NCI-H510A treated with DMSO at 0.1 percent for 48 hours (cell line): Measurements from ENCODE around the gene SYNJ2.

Experiments
- DNase-seq: peaks from one replicate; lab custom pipeline; 2025; lab: John Stamatoyannopoulos, UW

Gene SYNJ2

DNA sequence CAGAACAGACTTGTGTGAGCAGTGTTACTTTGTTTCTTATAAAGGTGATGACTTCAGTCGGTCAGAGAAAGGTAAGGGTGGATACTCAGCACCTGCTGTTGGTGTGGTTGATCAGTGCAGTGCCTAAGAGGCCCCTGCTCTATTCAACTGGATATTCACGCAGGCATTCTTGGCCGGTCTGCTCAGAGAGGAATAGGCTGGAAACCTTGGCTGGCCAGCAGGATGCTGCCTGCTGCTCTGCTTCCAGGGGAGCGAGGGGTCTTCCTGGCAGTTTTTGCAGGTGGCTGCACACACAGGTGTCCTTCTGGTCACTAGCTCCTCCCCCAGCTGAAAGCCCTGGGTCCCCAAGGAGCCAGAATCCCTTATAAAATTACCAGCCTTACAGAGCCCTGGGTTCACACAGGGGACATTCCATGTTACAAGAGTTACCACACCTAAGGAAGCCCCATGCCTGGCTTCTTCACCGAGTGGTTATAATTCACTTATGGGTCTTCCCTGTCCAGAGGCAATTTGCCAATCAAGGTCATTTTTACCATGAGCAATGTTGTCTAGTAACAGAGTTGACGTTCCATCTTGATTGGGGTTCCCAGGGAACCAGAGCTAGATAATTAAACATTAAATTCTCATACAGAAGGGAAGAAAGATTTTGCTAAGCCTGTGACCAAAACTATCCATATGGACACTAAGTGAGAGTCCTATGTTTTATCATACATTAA is 16.4 kb downstream of the SYNJ2 start:
- peak; percentile 17 for DNase-seq

DNA sequence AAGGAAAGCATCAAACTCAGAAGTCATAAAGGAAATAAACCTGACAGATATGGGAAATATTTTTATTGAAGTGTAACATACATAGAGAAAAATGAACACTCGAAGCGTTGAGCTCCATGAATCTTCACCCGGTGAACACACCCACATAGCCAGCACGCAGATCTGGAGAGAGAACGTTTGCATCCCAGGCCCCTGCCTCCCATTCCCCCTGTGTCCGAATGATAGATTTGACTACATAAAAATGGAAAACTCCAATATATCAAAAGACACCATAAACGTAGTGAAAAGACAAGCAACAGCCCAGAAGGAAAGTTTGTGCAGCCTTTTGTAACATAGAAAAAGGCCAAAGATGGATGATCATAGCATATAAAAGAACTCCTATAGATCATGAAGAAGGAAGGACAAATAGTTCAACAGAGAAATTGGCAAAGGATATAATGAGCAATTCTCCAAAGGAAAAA is 17.1 kb downstream of the SYNJ2 start:
- DNase-seq = no peak

DNA sequence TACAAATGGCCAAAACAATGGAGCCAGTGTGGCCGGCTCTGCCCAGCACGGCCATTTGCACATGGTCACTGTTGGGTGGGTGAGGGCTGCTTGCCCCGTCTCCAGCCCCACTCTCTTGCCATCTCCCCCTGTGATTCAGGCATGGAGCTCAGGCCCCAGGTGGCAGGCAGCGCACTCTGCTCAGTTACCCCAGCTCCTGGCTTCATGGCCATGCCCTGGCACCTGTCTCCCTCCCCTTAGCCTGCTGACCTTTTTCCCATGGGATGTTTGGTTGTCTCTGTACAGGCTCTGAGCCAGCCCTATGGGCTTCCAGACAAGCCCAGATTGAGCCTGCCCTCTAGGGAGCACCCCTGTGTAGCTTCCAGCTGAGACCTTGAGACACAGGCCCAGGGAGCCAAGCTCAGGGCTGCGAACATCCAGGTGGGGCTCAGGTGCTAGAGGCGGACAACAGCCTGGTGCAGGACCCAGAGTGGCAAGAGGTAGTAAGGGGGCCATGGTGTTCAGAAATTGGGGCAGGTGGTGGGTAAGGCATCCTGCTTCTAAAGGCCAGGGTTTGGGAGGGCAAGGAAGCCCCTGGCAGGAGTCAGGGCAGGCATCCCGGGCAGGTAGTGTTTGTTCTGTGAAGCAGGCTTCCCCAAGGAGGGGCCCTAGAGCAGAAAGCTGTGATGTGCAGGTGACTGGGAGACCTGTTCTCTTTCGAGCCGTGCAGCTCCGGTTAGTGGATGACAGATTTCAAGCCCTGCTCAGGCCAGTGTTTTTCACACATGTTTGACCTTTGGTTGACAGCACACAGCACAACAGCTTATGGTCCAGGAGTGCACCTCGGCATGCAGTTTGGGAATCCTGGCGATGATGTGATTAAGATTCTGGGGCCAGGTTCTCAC is 17.7 kb downstream of the SYNJ2 start:
- DNase-seq = no peak

DNA sequence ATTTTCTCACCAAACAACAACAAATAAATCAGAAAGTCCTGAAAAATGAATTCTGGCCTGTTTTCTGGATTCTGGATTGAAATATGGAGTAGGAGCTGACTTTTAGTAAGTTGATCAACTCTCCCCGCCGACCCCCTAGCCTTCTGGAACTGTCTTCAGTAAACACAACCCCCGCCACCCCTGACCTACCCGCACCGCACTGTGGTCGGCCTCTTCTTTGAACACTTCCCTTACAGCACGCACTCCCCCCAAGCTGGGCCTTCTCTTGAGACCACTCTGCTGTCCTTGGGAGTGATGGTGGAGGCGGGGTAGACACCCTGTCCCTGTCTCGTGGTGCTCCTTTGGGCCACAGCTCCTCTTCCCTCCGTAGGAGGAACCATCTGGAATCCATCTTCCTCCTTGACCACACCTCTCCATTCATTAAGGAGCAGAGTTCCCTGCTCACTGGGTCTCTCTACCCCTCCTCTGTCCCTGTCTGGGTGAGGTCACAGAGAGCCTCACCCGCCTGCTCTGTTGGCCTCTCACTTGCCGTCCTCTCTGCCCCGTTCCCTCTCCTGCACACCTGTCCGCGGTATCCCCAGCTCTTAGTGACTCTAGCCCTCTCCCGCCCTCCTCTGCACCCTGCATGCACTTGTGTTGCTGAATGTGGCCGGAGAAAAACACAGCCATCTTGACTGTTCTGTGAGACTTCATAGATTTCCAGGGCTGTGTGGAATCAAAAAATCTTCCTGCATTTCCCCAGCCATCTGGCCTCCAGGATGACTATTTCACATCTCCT is 19.1 kb downstream of the SYNJ2 start:
- peak; percentile 34 for DNase-seq

DNA sequence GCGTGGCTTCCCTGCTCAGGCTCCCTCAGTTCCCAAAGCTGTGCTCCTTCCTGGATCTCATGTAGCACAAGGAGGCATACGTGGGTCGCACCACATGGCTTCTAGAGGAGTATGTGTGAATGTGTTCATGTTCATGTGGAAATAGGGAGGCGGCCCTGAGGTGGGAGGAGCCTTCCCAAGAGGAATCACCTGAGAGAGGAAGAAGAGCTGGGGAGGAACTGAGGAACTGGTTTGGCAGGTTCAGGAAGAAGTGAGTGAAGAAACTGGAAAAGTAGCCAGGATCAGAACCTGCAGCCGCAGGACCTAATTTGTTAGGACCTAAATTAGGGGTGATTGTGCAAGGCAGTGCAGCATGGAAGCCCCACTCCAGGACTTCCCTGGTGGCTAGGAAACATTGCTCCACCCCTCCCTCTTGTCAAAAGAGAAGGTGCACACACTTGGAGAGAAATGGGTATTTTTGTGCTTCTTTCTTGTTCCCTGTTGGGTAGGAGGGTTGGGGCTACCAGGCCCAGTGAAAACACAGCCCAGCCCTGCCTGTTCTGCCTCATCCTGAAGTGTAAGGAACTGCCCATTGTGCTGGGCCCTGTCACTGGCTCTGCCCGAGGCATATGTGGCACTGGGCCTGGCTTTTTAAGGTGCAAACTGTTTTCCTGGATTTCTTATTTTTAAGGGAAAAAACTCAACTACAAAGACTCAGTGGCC is 20.7 kb downstream of the SYNJ2 start:
- DNase-seq = peak; percentile 56

DNA sequence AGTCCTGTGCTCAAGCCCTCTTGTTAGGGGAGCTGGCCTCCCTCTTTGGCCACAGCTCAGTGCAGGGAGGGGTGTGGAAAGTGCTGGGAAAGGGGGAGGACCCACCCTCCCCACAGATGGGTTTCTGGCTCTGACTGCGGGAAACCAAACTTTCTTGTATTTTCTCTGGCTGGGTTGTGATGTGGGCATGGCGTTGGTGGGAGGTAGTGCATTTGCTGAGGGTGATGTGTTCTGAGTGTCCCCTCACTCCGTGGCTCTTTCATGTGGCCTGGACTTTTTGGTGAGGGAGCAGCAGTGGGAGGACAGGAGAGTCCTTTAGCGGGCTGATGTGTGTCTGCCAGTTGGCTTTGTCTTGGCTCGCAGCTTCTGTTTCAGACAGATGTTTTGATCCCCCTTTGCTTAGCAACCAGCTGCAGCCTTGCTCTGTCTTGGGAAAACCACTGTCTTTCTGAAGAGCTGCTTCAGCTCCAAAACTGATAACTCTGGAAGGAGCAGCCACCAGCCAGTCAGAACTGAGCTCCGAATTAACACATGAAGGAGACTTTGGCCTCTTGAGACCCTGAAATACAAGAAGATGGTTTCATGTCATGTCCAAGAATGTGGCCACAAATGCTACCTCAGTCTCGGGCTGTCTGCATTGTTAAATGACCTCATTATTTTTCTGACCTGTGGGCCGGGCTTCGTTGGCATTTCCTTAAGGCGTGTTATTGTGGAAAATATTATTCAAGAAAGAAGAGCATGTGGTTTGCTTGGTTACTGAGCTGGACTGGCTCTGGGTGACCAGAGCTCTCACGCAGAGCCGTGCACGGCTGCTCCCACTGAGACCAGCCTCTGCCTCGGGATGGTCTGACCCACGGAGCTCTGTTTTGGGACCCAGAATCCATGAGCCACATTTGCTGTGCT is 21.5 kb downstream of the SYNJ2 start:
- no peak for DNase-seq

DNA sequence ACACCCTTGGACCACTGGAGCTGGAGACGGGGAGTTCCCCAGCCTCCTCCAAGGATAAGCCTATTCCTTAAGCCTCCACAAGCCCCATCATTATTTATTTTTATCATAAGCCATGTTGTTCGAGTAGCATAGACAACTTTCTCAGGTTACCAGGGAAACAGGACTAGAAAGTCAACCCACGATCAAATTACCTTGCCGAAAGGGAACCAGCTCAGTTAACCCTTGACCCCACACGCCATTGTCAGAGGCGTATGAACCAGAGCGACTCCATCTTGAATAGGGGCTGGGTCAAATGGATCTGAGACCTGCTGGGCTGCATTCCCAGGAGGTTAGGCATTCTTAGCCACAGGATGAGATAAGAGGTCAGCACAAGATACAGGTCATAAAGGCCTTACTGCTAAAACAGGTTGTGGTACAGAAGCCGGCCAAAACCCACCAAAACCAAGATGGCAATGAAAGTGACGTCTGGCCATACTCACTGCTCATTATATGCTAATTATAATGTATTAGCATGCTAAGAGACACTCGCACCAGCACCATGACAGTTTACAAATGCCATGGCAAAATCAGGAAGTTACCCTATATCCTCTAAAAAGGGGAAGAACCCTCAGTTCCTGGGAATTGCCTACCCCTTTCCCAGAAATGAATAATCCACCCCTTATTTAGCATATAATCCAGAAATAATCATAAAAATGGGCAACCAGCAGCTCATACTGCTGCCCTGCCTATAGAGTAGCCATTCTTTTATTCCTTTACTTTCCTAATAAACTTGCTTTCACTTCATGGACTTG is 22.4 kb downstream of the SYNJ2 start:
- DNase-seq = no peak

DNA sequence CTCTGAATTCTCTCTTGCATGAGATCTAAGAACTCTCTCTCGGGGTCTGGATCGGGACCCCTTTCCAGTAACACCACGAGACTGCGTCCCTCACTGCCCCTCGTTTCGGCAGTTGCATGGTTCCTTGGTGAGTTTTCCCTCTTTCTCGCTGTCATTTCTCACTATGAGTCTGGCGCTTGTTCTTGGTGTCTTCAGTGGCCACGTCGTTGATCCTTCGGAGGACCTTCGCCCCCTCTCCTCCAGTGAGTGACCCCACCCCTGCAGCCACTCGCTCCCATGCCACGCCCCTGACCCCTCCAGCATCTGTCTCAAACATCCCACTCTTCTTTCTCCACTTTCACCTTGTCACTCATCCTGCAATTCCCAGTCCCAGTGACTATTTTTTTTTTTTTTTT is 23.0 kb downstream of the SYNJ2 start:
- DNase-seq = no peak

DNA sequence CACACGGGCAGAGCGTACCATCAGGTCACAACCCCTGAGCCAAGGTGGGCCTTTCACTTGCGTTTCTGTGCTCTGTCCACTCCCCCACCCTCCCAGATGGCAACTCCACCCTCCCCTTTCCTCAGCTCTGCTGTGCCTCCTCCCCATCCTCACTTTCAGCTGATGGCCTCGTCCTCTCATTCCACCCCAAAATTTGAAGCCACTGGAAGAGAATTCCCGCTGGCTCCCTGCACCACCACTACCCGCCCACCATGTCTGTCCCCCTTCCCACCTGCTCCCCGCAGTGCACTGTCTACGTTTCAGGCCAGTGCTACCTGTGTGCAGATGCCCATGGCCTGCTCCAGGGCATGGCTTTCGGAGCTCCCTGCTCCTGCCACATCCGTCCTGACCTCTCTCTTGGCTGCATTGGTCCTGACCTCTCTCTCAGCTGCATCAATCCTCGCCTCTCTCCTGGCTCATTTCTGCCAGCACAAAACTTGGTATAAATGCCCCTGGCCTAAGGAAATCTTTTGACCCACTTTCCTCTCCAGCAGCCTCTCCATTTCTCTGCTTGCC is 24.0 kb downstream of the SYNJ2 start:
- DNase-seq = no peak

DNA sequence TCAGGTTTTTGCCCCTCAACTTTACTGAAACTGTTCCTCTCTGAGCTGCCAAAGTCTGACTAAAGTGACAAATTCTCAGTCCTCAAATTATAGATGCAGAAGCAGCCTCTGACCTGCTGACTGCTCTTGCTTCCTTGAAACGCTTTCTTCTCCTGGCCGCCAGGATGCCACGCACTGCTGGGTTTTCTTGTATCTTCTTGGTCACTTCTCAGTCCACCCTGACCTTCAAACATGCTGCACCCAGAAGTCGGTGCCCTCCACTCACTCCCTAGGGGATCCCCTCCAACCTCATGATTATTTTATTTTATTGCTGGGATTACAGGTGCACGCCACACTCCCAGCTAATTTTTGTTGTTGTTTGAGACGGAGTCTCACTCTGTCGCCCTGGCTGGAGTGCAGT is 24.7 kb downstream of the SYNJ2 start:
- DNase-seq = no peak

DNA sequence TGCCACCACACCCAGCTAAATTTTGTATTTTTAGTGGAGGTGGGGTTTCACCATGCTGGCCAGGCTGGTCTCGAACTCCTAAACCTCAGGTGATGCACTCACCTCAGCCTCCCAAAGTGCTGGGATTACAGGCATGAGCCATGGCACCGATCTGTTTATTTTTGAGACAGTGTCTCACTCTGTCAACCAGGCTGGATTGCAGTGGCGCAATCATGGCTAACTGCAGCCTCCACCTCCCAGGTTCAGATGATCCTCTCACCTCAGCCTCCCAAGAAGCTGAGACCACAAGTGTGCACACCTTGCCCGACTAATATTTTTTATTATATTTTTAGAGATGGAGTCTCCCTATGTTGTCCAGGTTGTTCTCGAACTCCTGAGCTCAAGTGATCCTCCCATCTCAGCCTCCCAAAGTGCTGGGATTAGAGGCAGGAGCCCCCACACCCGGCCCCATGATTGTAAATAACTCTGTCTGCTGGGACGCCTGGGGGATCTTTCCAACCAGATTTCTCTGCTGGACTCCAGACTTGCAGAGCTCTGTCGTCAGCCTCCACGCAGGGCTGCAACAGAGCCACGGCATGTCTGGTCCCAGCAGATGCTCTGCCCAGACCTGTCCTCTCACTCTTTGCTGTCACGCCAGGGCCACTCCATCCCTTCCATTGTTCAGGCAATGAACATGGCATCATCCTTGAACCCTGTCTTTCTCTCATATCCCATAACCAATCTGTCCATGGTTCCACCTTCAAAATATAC is 25.3 kb downstream of the SYNJ2 start:
- DNase-seq = no peak

DNA sequence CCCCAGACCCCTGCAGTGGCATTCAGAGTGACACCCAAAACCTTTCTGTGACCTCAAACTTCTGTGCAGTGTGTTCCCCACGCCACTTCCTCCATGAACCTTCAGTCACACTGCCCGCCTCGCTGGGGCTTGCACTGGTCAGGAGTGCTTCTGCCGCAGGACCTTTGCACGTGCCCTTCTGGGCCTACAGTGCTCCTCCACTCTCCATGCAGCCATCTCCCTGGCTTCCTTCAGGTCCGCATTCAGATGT is 27.1 kb downstream of the SYNJ2 start:
- no peak for DNase-seq

DNA sequence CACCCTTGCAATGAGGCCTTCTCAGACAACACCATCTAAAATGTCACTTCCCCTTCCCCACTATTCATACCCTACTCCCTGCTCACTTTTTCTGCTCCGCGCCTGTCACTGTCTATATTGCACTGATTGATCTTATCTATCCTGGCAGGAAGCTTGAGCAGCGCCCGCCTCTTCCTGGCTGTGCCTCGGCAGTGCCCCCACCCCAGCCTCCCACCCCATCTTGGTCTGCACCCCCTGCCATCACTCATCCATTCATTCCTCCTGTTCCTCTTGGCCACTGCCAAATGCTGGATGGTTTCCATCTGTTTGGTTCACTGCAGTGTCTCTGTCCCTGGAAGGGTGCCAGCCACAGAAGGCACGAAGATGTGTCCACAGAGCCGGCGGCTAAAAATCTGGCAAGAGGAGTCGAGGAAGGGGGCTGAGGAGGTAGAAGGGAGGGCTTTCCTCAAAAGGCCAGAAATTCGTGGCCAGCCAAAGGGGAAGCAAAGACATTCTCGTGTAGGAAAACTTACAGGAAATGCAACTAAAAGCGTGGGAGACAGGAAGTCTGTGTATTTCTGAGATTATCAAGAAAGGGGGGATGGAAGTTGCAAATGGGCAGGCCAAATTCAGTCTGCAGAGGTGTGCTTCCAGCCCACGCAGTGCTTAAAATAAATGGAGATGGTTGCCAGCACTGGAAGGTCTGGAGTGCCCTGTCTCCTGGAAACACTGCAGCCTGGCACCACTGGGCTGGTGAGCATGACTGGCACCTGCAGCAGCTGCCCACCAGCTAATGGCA is 27.6 kb downstream of the SYNJ2 start:
- DNase-seq = no peak

DNA sequence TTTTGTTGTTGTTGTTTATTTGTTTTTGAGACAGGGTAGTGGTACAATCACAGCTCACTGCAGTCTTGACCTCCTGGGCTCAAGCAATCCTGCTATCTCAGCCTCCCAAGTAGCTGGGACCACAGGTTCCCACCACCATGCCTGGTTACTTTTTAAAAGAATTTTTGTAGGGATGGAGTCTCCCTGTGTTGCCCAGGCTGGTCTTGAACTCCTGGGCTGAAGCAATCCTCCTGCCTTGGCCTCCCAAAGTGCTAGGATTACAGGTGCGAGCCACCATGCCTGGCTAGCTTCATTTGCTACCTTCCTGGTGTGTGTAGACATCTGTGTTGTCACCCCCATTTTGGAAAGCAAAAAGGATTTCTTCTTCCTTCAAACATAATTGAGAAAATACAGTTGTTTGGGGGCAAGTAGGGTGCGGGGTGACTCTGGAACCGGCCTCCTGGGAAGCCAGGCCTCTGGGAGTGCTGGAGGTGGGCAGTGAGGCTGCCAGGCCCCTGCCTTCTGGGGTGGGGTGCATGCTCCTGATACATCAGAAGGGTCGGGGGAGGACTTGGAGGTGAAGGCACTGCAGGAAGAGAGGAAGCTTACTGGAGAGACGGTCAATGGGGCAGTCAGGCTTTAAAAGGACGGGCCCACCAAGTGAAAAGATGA is 28.4 kb downstream of the SYNJ2 start:
- DNase-seq = no peak

DNA sequence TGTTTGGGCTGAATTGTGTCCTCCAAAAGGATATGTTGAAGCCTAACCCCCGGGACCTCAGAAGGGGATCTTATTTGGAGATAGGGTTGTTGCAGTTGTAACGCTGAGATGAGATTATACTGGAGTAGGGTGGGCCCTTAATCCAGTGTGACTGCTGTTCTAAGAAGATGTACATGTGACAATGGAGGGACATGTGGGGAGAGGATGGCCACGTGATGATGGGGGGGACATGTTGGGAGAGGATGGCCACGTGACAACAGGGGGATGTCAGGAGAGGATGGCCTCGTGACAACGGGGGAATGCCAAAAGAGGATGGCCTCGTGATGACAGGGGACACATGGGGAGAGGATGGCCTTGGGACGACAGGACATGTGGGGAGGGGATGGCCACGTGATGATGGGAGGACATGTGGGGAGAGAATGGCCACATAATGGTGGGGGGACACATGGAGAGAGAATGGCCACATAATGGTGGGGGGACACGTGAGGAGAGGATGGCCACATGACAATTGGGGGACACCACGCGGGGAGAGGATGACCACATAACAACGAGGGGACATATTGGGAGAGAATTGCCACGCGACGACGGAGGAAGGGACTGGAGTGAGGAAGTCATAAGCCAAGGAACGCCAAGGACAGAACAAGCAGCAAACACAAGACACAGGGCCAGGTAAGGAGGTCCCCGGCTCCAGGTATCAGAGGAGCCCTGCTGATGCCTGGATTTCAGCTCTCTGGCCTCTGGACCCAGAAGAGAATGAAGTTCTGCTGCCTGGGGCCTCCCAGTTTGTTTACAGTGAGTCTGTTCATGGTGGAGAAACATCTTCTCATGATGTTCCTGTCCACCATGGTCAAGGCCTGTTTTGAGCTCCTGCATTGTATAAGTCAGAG is 29.2 kb downstream of the SYNJ2 start:
- no peak for DNase-seq

DNA sequence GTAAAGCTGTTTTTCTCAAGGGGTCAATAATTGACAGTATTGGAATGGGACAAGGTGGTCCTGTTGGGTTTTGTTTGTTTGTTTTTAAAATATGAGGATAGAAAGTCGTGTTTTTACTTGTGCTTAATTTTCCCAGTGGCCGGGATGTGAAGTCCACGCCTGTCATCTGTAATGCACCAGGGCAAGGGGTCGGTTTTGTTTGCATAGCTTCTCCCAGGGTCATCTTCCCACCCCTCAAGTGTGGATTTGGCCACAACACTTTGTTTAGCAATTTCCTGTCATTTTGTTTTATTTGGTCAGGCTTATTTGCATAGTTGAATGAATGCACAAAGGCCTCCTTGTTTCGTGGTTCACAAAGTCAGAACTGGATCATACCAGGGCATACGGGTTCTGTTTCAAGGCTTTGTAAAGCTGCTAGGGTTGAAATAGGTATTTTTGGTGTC is 29.8 kb downstream of the SYNJ2 start:
- no peak for DNase-seq
